Central memory CD8-positive, alpha-beta T cell (primary cell): ENCODE measurements around the gene CSAG1.
"Not testable (repeated sequence)": the region's sequence is repeated elsewhere in the genome, so short reads cannot be mapped to it uniquely, and the experiment has no call there.

Experiments used
- ATAC-seq: fragments of 150-1000 bp; cut with Tn5 transposase; replicated peaks from 2 replicates; pipeline ENCODE4 v1.10.0; 2022; ENCODE audit warnings: mild to moderate bottlenecking, moderate FRiP score, moderate number of reproducible peaks; ENCODE audit not compliant: poor library complexity, severe bottlenecking; ENCODE audit errors: extremely low read depth
- DNase-seq, 2 donors: peaks; one replicate each; pipeline ENCODE4 v3.0.0; 2021; ENCODE audit warnings: low spot score in 2 of 2
- H3K27ac Mint-ChIP-seq: one replicate; pipeline ENCODE4 v1.8.0; 2022; ENCODE audit warnings: low read depth, mild to moderate bottlenecking, moderate library complexity, mixed read lengths
- H3K27me3 Mint-ChIP-seq: one replicate; pipeline ENCODE4 v1.8.0; 2022; ENCODE audit warnings: mixed read lengths
- H3K36me3 Mint-ChIP-seq: one replicate; pipeline ENCODE4 v1.8.0; 2022; ENCODE audit warnings: mild to moderate bottlenecking, moderate library complexity, mixed read lengths; ENCODE audit not compliant: insufficient read depth
- H3K4me1 Mint-ChIP-seq: one replicate; pipeline ENCODE4 v1.8.0; 2022; ENCODE audit warnings: mixed read lengths
- H3K4me3 Mint-ChIP-seq: one replicate; pipeline ENCODE4 v1.8.0; 2022; ENCODE audit warnings: mild to moderate bottlenecking, moderate library complexity, mixed read lengths
- H3K9me3 Mint-ChIP-seq: one replicate; pipeline ENCODE4 v1.8.0; 2022; ENCODE audit warnings: mixed read lengths

The CSAG1 gene, protein sequence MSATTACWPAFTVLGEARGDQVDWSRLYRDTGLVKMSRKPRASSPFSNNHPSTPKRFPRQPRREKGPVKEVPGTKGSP

DNA sequence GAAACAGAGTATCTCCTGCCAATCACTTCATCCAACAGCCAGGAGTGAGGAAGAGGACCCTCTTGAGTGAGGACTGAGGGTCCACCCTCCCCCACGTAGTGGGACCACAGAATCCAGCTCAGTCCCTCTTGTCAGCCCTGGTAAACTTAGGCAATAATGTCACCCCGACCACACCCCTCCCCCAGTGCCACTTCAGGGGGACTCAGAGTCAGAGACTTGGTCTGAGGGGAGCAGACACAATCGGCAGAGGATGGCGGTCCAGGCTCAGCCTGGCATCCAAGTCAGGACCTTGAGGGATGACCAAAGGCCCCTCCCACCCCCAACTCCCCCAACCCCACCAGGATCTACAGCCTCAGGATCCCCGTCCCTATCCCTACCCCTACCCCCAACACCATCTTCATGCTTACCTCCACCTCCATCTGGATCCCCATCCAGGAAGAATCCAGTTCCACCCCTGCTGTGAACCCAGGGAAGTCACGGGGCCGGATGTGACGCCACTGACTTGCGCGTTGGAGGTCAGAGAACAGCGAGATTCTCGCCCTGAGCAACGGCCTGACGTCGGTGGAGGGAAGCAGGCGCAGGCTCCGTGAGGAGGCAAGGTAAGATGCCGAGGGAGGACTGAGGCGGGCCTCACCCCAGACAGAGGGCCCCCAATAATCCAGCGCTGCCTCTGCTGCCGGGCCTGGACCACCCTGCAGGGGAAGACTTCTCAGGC, at the start of gene CSAG1, which contains the start of gene MAGEA12:
Gene CSAG1 (minus strand): TSS at position 461 of the 715 bp plus-strand sequence. CDS start 1,261 bp downstream, outside the sequence.
Gene MAGEA12 (plus strand): TSS at position 497 of the 715 bp plus-strand sequence. CDS start 2,405 bp downstream, outside the sequence.
- Mint-ChIP-seq H3K27ac (no peak within 1 kb of the TSS), H3K36me3 (no peaks in the 10 kb centered on the region), H3K27me3 (no peaks in the 10 kb centered on the region), H3K4me1 (no peaks in the 10 kb centered on the region), H3K9me3 (no peaks in the 10 kb centered on the region), H3K4me3 (no peak within 1 kb of the TSS)
- no peak for ATAC-seq
- no peak for DNase-seq

DNA sequence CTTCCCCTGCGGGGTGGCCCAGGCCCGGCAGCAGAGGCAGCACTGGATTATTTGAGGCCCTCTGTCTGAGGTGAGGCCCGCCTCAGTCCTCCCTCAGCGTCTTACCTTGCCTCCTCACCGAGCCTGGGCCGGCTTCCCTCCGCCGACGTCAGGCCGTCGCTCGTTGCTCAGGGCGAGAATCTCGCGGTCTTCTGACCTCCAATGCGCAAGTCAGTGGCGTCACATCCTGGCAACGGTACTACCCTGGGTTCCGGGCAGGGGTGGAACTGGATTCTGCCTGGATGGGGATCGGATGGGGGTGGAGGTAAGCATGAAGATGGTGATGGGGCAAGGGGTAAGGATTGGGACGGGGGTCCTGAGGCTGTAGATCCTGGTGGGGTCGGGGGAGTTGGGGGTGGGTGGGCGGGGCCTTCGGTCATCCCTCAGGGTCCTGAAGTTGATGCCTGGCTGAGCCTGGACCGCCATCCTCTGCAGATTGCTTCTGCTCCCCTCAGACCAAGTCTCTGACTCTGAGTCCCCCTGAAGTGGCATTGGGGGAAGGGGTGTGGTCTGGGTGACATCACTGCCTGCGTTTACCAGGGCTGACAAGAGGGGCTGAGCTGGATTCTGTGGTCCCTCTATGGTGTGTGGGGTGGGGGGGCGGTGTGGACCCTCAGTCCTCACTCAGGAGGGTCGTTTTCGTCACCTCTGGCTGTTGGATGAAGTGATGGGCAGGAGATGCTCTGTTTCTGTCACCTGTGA, 36.2 kb upstream of the CSAG1 start, which contains the start of gene MAGEA6:
Gene MAGEA6 (minus strand): TSS at position 141 of the 741 bp plus-strand sequence. CDS start 2,039 bp downstream, outside the sequence.
- H3K27me3 Mint-ChIP-seq, DNase-seq, ATAC-seq, H3K36me3 Mint-ChIP-seq, H3K27ac Mint-ChIP-seq, H3K4me1 Mint-ChIP-seq, H3K4me3 Mint-ChIP-seq, H3K9me3 Mint-ChIP-seq: not testable (repeated sequence)

DNA sequence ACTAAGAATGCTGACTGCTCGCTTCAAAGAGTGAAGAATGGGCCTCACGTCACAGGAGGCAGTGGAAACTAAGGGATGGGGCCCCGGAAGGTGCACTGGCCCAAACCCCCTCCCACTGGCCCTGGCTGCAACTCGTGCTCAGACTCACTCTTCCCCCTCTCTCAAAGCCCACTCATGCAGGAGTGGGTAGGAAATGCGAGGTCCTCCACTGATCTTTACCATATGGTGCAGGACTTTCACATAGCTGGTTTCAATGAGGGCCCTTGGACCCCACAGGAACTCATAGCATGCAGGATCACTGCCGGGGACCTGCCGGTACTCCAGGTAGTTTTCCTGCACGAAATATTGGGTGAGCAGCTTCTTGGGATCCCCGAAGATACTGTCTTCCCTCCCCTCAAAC, 33.0 kb upstream of the CSAG1 start:
- not testable (repeated sequence) for H3K4me3 Mint-ChIP-seq, H3K36me3 Mint-ChIP-seq, H3K9me3 Mint-ChIP-seq, DNase-seq, H3K4me1 Mint-ChIP-seq, H3K27ac Mint-ChIP-seq, ATAC-seq, H3K27me3 Mint-ChIP-seq

DNA sequence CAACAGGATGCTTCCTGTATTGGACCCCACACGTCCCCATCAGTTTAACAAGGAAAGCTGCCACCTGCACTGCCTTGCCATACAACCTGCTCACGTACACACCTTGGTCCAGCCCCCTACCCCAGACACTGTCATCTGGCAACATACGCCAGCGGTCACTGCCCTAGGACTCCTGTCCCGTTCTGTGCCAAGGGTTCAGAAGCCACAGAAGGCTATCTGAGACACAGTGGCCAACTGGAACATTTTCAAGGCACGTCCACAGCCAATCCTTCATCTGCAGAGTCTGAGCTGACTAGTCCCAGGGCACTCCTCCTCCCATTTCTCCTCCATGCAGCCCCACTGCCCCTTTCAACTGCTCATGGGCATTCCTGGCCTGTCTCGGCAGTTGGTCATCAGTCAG, 28.1 kb upstream of the CSAG1 start:
- not testable (repeated sequence) for ATAC-seq, H3K27ac Mint-ChIP-seq, H3K9me3 Mint-ChIP-seq, DNase-seq, H3K27me3 Mint-ChIP-seq, H3K4me1 Mint-ChIP-seq, H3K36me3 Mint-ChIP-seq, H3K4me3 Mint-ChIP-seq

DNA sequence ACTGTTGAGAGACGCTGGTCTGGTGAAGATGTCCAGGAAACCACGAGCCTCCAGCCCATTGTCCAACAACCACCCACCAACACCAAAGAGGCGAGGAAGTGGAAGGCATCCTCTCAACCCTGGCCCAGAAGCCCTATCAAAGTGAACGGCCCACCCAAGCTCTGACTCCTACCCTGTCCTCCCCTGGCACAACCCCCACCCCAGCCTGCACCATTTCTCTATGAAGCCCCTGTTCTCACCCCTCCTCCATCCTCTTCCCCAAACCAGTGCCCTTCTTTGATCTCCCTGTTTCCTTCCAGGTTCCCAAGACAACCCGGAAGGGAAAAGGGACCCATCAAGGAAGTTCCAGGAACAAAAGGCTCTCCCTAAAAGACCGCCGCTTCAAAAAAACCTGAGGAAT, 26.0 kb upstream of the CSAG1 start:
- not testable (repeated sequence) for H3K4me1 Mint-ChIP-seq, DNase-seq, H3K27ac Mint-ChIP-seq, H3K36me3 Mint-ChIP-seq, H3K9me3 Mint-ChIP-seq, ATAC-seq, H3K4me3 Mint-ChIP-seq, H3K27me3 Mint-ChIP-seq

DNA sequence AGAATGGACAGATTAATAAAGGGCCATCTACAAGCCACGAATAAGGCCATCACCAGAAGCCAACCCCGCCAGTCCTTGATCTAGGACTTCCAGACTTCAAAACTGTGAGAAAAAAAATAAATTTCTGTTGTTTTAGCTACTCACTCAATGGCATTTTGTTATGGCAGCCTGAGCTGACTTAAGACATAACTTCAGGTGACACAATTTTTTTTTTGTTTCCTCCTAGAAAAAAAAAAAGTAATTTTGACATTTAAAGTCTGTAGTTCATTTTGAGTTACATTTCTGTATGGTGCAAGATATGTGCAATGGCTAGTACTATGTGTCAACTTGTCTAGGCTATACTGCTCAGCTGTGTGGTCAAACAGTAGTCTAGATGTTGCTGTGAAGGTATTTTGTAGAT, 25.4 kb upstream of the CSAG1 start, which contains the start of gene CSAG3:
Gene CSAG3 (plus strand): TSS at position 301 of the 400 bp plus-strand sequence.
- H3K27ac Mint-ChIP-seq, H3K36me3 Mint-ChIP-seq, DNase-seq, H3K9me3 Mint-ChIP-seq, H3K27me3 Mint-ChIP-seq, ATAC-seq, H3K4me3 Mint-ChIP-seq, H3K4me1 Mint-ChIP-seq: not testable (repeated sequence)

DNA sequence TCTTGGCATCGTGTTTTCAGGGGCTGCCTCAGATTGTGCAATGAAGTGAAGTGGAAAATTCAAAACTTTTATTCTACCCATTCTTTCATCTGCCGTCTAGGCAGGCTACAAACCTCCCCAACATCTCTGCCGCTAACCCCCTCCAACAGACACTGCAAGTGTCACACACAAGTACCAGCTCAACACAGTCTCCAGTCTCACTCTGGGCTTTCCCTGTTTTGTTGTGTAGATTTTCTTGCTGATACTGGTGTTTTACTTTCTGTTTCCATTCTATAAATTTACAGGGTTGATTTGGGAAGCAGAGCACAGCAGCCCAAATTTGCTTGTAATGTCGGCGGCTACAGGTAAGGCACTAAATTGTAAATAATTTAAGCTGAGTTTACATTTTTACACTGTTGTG, 21.4 kb upstream of the CSAG1 start:
- not testable (repeated sequence) for ATAC-seq, H3K27ac Mint-ChIP-seq, DNase-seq, H3K4me3 Mint-ChIP-seq, H3K36me3 Mint-ChIP-seq, H3K4me1 Mint-ChIP-seq, H3K9me3 Mint-ChIP-seq, H3K27me3 Mint-ChIP-seq

DNA sequence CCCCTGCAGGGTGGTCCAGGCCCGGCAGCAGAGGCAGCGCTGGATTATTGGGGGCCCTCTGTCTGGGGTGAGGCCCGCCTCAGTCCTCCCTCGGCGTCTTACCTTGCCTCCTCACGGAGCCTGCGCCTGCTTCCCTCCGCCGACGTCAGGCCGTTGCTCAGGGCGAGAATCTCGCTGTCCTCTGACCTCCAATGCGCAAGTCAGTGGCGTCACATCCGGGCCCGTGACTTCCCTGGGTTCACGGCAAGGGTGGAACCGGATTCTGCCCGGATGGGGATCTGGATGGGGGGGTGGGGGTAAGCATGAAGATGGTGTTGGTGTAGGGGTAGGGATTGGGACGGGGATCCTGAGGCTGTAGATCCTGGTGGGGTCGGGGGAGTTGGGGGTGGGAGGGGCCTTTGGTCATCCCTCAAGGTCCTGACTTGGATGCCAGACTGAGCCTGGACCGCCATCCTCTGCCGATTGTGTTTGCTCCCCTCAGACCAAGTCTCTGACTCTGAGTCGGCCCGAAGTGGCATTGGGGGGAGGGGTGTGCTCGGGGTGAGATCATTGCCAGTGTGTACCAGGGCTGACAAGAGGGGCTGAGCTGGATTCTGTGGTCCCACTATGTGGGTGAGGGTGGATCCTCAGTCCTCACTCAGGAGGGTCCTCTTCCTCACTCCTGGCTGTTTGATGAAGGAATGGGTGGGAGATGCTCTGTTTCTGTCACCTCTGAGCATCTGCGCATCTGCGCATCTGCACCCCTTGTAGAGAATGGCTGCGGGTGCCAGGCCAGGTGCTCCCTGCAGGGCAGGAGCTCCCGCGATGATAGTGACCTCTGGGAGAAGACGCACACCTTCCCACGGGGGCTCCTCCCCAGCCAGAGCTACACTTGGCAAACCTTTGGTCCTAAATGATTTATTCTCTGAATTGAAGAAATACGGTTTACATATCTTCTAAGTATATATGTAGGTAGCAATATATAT, 20.4 kb upstream of the CSAG1 start, which contains the start of gene MAGEA2:
Gene MAGEA2 (minus strand): TSS at position 157 of the 965 bp plus-strand sequence. CDS start 2,479 bp downstream, outside the sequence.
- not testable (repeated sequence) for H3K9me3 Mint-ChIP-seq, H3K4me3 Mint-ChIP-seq, H3K36me3 Mint-ChIP-seq, H3K27ac Mint-ChIP-seq, DNase-seq, H3K4me1 Mint-ChIP-seq, H3K27me3 Mint-ChIP-seq, ATAC-seq

DNA sequence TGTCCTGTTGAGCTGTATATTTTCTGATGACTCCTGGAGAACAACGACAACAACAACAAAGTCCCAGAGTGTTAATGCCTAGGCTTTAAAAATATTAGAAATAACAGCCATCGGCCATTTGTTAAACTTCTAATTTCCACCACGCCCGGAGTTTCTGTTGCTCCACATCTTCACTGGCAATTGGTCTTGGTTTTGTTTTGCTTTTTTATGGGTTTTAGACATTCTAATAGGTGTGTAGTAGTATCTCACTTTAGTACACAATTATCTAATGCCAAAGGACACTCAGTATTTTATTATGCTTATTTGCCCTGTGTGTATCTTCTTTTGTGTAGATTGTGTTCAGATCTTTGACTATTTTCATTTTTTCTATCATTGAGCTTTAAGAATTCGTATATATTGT, 5.0 kb upstream of the CSAG1 start:
- H3K4me1 Mint-ChIP-seq = no peaks in the 10 kb centered on the region
- H3K4me3 Mint-ChIP-seq = no peak overlapping the region
- no peaks in the 10 kb centered on the region for H3K36me3 Mint-ChIP-seq
- H3K9me3 Mint-ChIP-seq = no peaks in the 10 kb centered on the region
- no peaks in the 10 kb centered on the region for H3K27me3 Mint-ChIP-seq
- ATAC-seq (no peak), DNase-seq (no peak)
- H3K27ac Mint-ChIP-seq = no peak overlapping the region

DNA sequence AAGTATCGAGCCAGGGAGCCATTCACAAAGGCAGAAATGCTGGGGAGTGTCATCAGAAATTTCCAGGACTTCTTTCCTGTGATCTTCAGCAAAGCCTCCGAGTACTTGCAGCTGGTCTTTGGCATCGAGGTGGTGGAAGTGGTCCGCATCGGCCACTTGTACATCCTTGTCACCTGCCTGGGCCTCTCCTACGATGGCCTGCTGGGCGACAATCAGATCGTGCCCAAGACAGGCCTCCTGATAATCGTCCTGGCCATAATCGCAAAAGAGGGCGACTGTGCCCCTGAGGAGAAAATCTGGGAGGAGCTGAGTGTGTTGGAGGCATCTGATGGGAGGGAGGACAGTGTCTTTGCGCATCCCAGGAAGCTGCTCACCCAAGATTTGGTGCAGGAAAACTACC, 3.0 kb upstream of the CSAG1 start:
- H3K4me1 Mint-ChIP-seq, DNase-seq, H3K4me3 Mint-ChIP-seq, H3K9me3 Mint-ChIP-seq, H3K27me3 Mint-ChIP-seq, ATAC-seq, H3K36me3 Mint-ChIP-seq, H3K27ac Mint-ChIP-seq: not testable (repeated sequence)

DNA sequence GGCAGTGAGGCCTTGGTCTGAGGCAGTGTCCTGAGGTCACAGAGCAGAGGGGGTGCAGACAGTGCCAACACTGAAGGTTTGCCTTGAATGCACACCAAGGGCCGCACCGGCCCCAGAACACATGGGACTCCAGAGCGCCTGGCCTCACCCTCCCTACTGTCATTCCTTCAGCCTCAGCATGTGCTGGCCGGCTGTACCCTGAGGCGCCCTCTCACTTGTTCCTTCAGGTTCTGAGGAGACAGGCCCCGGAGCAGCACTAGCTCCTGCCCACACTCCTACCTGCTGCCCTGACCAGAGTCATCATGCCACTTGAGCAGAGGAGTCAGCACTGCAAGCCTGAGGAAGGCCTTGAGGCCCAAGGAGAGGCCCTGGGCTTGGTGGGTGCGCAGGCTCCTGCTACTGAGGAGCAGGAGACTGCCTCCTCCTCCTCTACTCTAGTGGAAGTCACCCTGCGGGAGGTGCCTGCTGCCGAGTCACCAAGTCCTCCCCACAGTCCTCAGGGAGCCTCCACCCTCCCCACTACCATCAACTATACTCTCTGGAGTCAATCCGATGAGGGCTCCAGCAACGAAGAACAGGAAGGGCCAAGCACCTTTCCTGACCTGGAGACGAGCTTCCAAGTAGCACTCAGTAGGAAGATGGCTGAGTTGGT, 2.5 kb upstream of the CSAG1 start:
- Mint-ChIP-seq H3K4me1 (no peaks in the 10 kb centered on the region), H3K4me3 (no peak overlapping the region), H3K27me3 (no peaks in the 10 kb centered on the region), H3K27ac (no peak overlapping the region), H3K36me3 (no peaks in the 10 kb centered on the region), H3K9me3 (no peaks in the 10 kb centered on the region)
- ATAC-seq = no peak
- DNase-seq = no peak
